ENCODE data around the gene POR. TPM values are rescaled to one million over a fixed set of nuclear protein-coding genes. Genes with fewer than 3 reads are reported as not detected.

Gene POR
- total and polyA plus RNA-seq, 2 of the 13 experiments (the other 11 are each of a cell fraction or from before 2014, with no cell fraction given): 145 to 266 TPM

- no peak for TF ChIP-seq ZNF382 (CRISPR knock-in tag; IDR thresholded peaks at IDR 0.05; ENCODE audit: borderline replicate concordance)
- TF ChIP-seq CCDC6 (CRISPR knock-in tag; IDR thresholded peaks at IDR 0.05): no peak
- TF ChIP-seq KDM4B (CRISPR knock-in tag; IDR thresholded peaks at IDR 0.05): no peak
- no peak for TF ChIP-seq SMARCC2 (IDR thresholded peaks at IDR 0.05)
- no peak for TF ChIP-seq WIZ (CRISPR knock-in tag; IDR thresholded peaks at IDR 0.05)
- TF ChIP-seq HNRNPH1 (optimal IDR thresholded peaks at IDR 0.05; ENCODE audit: low read depth, low read length): no peak
- TF ChIP-seq DZIP1 (CRISPR knock-in tag; IDR thresholded peaks at IDR 0.05): no peak
- no peak for TF ChIP-seq SRF (IDR thresholded peaks at IDR 0.05; ENCODE audit: low read depth, low read length)
- no peak for TF ChIP-seq SIN3B (IDR thresholded peaks at IDR 0.05; ENCODE audit: low read length)
- TF ChIP-seq, protein P1, sequence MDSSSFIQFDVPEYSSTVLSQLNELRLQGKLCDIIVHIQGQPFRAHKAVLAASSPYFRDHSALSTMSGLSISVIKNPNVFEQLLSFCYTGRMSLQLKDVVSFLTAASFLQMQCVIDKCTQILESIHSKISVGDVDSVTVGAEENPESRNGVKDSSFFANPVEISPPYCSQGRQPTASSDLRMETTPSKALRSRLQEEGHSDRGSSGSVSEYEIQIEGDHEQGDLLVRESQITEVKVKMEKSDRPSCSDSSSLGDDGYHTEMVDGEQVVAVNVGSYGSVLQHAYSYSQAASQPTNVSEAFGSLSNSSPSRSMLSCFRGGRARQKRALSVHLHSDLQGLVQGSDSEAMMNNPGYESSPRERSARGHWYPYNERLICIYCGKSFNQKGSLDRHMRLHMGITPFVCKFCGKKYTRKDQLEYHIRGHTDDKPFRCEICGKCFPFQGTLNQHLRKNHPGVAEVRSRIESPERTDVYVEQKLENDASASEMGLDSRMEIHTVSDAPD (CRISPR knock-in tag; IDR thresholded peaks at IDR 0.05): no peak
- no peak for TF ChIP-seq ZNF589 (CRISPR knock-in tag; conservative IDR thresholded peaks at IDR 0.05)
- no peak for TF ChIP-seq PREB (CRISPR knock-in tag; IDR thresholded peaks at IDR 0.05)
- no peak for TF ChIP-seq ZNF441 (CRISPR knock-in tag; IDR thresholded peaks at IDR 0.05; ENCODE audit: borderline replicate concordance)
- TF ChIP-seq POGZ (CRISPR knock-in tag; IDR thresholded peaks at IDR 0.05): peak; percentile 35; the same call in 1 of the 2 replicates
- TF ChIP-seq ZNF317 (CRISPR knock-in tag; IDR thresholded peaks at IDR 0.05): peak; percentile 60; the same call in 1 of the 2 replicates
- no peak for TF ChIP-seq STAT5B (CRISPR knock-in tag; IDR thresholded peaks at IDR 0.05)
Measured at GRCh38 chr7:75945297-75946168, 30.6 kb downstream of the POR start (continued).
